ENCODE measurements around the gene PRKAA2. TPM values are rescaled to one million over a fixed set of nuclear protein-coding genes. Genes with fewer than 3 reads are reported as not detected.
A peak's percentile ranks its signal among the peaks of the same experiment; 100 is the strongest.

The PRKAA2 gene
- total RNA-seq, 6 experiments from 2014 or later = 0.37 to 3.2 (median 1.2) TPM

DNA sequence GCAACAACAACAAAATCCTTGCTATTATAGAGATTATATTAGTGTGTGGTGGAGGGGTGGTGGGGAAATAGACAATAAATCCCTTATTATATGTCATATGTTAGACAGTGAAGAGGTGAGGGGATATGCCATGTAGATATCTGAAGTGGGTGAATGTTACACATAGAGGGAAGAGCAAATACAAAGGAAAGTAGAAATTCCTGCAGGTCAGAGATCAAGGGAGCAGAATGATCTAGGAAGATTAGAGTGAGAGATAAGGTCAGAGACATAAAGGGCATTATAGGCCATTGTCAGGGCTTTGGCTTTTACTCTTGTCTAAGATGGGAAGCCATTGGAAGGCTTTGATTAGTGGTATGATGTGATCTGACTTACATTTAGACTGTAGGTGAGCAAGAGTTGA is 38.5 kb downstream of the PRKAA2 start:
- H3K4me1 ChIP-seq = no peaks in the 10 kb centered on the region
- no peak overlapping the region for H3K4me3 ChIP-seq
- no peaks in the 10 kb centered on the region for H3K9me3 ChIP-seq
- TF ChIP-seq POLR2A (IDR thresholded peaks at IDR 0.05) (no peak), CTCF (IDR thresholded peaks at IDR 0.05) (no peak)
- intact Hi-C loops (cut with DNase I) = no loop called here
- H3K36me3 ChIP-seq = no peaks in the 10 kb centered on the region
- no peak for ATAC-seq
- DNase-seq = no peak
- H3K27me3 ChIP-seq = no peaks in the 10 kb centered on the region
- no peak overlapping the region for H3K27ac ChIP-seq

DNA sequence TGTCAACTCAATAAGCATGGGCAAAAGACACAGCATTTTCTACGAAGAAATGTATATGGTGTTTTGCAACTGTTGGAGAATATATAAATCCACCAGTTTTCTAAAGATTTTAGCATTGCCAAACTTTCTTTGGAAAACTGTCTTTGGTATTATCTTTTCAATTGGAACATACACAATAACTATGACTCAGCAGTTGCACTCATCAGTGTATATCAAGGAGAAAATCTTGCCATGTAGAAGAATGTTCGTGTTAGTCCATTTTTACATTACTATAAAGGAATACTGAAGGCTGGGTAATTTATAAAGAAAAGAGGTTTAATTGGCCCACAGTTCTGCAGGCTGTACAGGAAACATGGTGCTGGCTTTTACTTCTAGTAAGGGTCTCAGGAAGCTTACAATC is 41.1 kb downstream of the PRKAA2 start:
- WGBS (ENCODE audit: insufficient coverage, low coverage, low lambda C conversion rate, missing lambda C conversion rate) = 84% methylated on average over 2 of the region's 2 CpGs
- H3K4me1 ChIP-seq = no peaks in the 10 kb centered on the region
- H3K27me3 ChIP-seq = no peaks in the 10 kb centered on the region
- ATAC-seq (no peak), DNase-seq (no peak)
- TF ChIP-seq POLR2A (IDR thresholded peaks at IDR 0.05) (no peak), CTCF (IDR thresholded peaks at IDR 0.05) (no peak)
- H3K9me3 ChIP-seq = no peaks in the 10 kb centered on the region
- intact Hi-C loops (cut with DNase I) = no loop called here
- no peaks in the 10 kb centered on the region for H3K36me3 ChIP-seq
- H3K4me3 ChIP-seq = no peak overlapping the region
- H3K27ac ChIP-seq = no peak overlapping the region

- TF ChIP-seq POLR2A (IDR thresholded peaks at IDR 0.05) = no peak
- no peak for TF ChIP-seq CTCF (IDR thresholded peaks at IDR 0.05)
- intact Hi-C loops (cut with DNase I) = no loop called here
- ATAC-seq (peak in 1 of 4 donors; percentile 81), DNase-seq (no peak)
- Histone ChIP-seq H3K27ac (no peak overlapping the region), H3K36me3 (no peaks in the 10 kb centered on the region), H3K9me3 (no peaks in the 10 kb centered on the region), H3K4me1 (no peaks in the 10 kb centered on the region), H3K4me3 (no peak overlapping the region), H3K27me3 (no peaks in the 10 kb centered on the region)
- WGBS (ENCODE audit: insufficient coverage, low coverage, low lambda C conversion rate, missing lambda C conversion rate) = 61% methylated on average over 3 of the region's 3 CpGs
These were observed 43.5 kb downstream of the PRKAA2 start for GRCh38 chr1:56688522-56689026.

GRCh38 chr1:56696663-56697062 is 51.5 kb downstream of the PRKAA2 start:
- Histone ChIP-seq H3K4me3 (no peak overlapping the region), H3K4me1 (no peaks in the 10 kb centered on the region), H3K27me3 (no peaks in the 10 kb centered on the region), H3K9me3 (no peaks in the 10 kb centered on the region), H3K36me3 (no peaks in the 10 kb centered on the region), H3K27ac (no peak overlapping the region)
- intact Hi-C loops (cut with DNase I) = no loop called here
- TF ChIP-seq CTCF (IDR thresholded peaks at IDR 0.05) = no peak
- no peak for DNase-seq
- 75% methylated on average over 3 of the region's 3 CpGs for WGBS (ENCODE audit: insufficient coverage, low coverage, low lambda C conversion rate, missing lambda C conversion rate)
- ATAC-seq = no peak

GRCh38 chr1:56703747-56704146 is 58.6 kb downstream of the PRKAA2 start:
- intact Hi-C loops (cut with DNase I) = no loop called here
- WGBS (ENCODE audit: insufficient coverage, low coverage, low lambda C conversion rate, missing lambda C conversion rate) = 17% methylated on average over 1 of the region's 1 CpG

More at GRCh38 chr1:56703747-56704146, 58.6 kb downstream of the PRKAA2 start:
- ATAC-seq (no peak), DNase-seq (no peak)
- H3K4me1 ChIP-seq = no peaks in the 10 kb centered on the region
- TF ChIP-seq CTCF (IDR thresholded peaks at IDR 0.05) (no peak), POLR2A (IDR thresholded peaks at IDR 0.05) (no peak)
- H3K4me3 ChIP-seq = no peak overlapping the region
- no peak overlapping the region for H3K27ac ChIP-seq
- H3K36me3 ChIP-seq = no peaks in the 10 kb centered on the region
- H3K27me3 ChIP-seq = no peaks in the 10 kb centered on the region
- H3K9me3 ChIP-seq = no peaks in the 10 kb centered on the region
